ENCODE measurements around the gene HTR4. TPM values are rescaled to one million over a fixed set of nuclear protein-coding genes. Genes with fewer than 3 reads are reported as not detected.
A peak's percentile ranks its signal among the peaks of the same experiment; 100 is the strongest.

Gene HTR4
- total and polyA plus RNA-seq, 12 donors, result 0.16 to 1.1 (median 0.40) TPM; not detected in 2

GRCh38 chr5:148499452-148499851 is 154.9 kb downstream of the HTR4 start:
- Histone ChIP-seq H3K4me1 (no peaks in the 10 kb centered on the region), H3K9me3 (no peaks in the 10 kb centered on the region), H3K36me3 (no peaks in the 10 kb centered on the region), H3K27ac (no peak overlapping the region), H3K4me3 (no peak overlapping the region), H3K27me3 (no peaks in the 10 kb centered on the region)
- intact Hi-C loops (cut with DNase I), result no loop called here
- no peak for TF ChIP-seq CTCF (IDR thresholded peaks at IDR 0.05)
- WGBS, 2 donors, result 82 to 83% methylated on average over 1 of the region's 1 CpG
- DNase-seq (no peak), ATAC-seq (no peak)

- 78 to 82% methylated on average over 1 of the region's 1 CpG for WGBS, 2 donors
- Histone ChIP-seq H3K4me1 (no peaks in the 10 kb centered on the region), H3K4me3 (no peak overlapping the region), H3K27ac (no peak overlapping the region), H3K36me3 (no peaks in the 10 kb centered on the region), H3K27me3 (no peaks in the 10 kb centered on the region), H3K9me3 (no peaks in the 10 kb centered on the region)
- TF ChIP-seq CTCF (IDR thresholded peaks at IDR 0.05), result no peak
- DNase-seq, result no peak
- intact Hi-C loops (cut with DNase I), result no loop called here
- ATAC-seq, result no peak
Observed at GRCh38 chr5:148497757-148498156, 156.6 kb downstream of the HTR4 start.

GRCh38 chr5:148492351-148492750 is 162.0 kb downstream of the HTR4 start:
- intact Hi-C loops (cut with DNase I), result no loop called here
- WGBS, 2 donors, result 91% methylated on average over 1 of the region's 1 CpG
- Histone ChIP-seq H3K36me3 (no peaks in the 10 kb centered on the region), H3K4me1 (peaks cover 0 to 19% (median 9%) of the 10 kb centered on the region in 9 donors), H3K27ac (no peak overlapping the region), H3K27me3 (no peaks in the 10 kb centered on the region), H3K9me3 (no peaks in the 10 kb centered on the region), H3K4me3 (no peak overlapping the region)
- ATAC-seq (no peak), DNase-seq (no peak)
- TF ChIP-seq CTCF (IDR thresholded peaks at IDR 0.05), result no peak

DNA sequence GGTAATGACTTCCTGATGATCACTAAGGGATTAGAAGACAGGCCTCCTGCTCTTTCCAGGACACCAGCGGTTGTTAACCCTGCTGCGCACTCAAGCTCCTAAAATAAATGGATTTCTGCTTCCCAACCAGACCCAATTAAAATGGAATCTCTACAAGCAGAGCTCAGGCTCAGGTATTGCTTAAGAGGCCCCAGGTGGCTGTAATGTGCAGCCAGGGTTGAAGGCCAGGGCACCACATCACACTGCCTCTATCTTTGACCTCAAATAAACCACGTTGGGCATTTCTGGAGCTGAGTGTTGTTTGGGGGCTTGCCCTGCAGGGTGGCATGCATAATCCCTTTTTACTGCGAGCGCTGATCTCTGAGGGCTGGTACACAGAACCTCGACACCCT is 162.5 kb downstream of the HTR4 start:
- no peaks in the 10 kb centered on the region for H3K9me3 ChIP-seq
- WGBS, 2 donors, result 79 to 81% methylated on average over 6 of the region's 6 CpGs
- no peaks in the 10 kb centered on the region for H3K27me3 ChIP-seq
- TF ChIP-seq CTCF (IDR thresholded peaks at IDR 0.05), result no peak
- no peaks in the 10 kb centered on the region for H3K36me3 ChIP-seq
- no peak overlapping the region for H3K4me3 ChIP-seq
- peak overlapping the region in 4 of 10 donors; percentile 25 to 59 (median 46) for H3K27ac ChIP-seq
- intact Hi-C loops (cut with DNase I), result no loop called here
- H3K4me1 ChIP-seq, result peaks cover 0 to 19% (median 9%) of the 10 kb centered on the region in 9 donors
- ATAC-seq, result peak in 4 of 8 donors; percentile 5 to 31 (median 20)
- DNase-seq, result no peak
